ENCODE data around the gene LTB4R2.

DNA sequence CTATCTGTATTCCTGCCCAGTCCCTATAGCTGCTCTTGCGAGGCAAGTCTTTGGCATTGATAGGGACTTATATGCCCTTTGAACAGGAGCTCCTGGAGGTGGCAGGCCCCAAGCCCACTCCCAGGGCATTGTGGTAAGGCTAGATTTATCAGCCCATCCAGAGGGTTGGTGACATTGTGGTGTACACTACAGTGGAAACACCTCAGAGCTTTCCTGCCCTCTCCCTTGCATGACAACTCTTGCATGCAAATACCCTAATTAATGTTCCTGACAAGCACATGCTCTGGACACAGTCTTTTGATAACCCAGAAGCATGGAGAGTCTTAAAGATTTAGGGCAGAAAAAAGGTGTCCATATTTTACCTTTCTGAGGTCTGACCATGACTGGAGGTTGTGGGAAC is 30.7 kb downstream of the LTB4R2 start:
- TF ChIP-seq, protein P1, sequence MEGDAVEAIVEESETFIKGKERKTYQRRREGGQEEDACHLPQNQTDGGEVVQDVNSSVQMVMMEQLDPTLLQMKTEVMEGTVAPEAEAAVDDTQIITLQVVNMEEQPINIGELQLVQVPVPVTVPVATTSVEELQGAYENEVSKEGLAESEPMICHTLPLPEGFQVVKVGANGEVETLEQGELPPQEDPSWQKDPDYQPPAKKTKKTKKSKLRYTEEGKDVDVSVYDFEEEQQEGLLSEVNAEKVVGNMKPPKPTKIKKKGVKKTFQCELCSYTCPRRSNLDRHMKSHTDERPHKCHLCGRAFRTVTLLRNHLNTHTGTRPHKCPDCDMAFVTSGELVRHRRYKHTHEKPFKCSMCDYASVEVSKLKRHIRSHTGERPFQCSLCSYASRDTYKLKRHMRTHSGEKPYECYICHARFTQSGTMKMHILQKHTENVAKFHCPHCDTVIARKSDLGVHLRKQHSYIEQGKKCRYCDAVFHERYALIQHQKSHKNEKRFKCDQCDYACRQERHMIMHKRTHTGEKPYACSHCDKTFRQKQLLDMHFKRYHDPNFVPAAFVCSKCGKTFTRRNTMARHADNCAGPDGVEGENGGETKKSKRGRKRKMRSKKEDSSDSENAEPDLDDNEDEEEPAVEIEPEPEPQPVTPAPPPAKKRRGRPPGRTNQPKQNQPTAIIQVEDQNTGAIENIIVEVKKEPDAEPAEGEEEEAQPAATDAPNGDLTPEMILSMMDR (IDR thresholded peaks at IDR 0.05) = no peak
- no peak for TF ChIP-seq POLR2A (IDR thresholded peaks at IDR 0.05)
